SKM-1 treated with dmso at 0.1 percent for 144 hours (cell line): ENCODE results near the gene HGS.
A peak's percentile ranks its signal among the peaks of the same experiment; 100 is the strongest.

Source experiments
- DNase-seq: peaks from one replicate; lab custom pipeline; 2025; ENCODE audit not compliant: unreplicated experiment; lab: John Stamatoyannopoulos, UW

Gene HGS

GRCh38 chr17:81703747-81704654 is 20.2 kb downstream of the HGS start:
- no peak for DNase-seq

- no peak for DNase-seq
Measured at GRCh38 chr17:81705518-81706231, 21.9 kb downstream of the HGS start.

- DNase-seq = no peak
Measured at GRCh38 chr17:81706232-81706611, 22.4 kb downstream of the HGS start.

- no peak for DNase-seq
Measured at GRCh38 chr17:81706757-81707624, 23.2 kb downstream of the HGS start.

GRCh38 chr17:81707725-81708646 is 24.2 kb downstream of the HGS start:
- DNase-seq = no peak

- DNase-seq = no peak
Measured at GRCh38 chr17:81708739-81709185, 25.0 kb downstream of the HGS start.

GRCh38 chr17:81710514-81711308 is 26.9 kb downstream of the HGS start:
- DNase-seq = peak; percentile 86

GRCh38 chr17:81711814-81712467 is 28.1 kb downstream of the HGS start, which contains the start of gene SLC25A10:
SLC25A10 (plus strand) TSS chr17:81712284; CDS start chr17:81712427, 143 bp downstream.
- peak; percentile 76 for DNase-seq

- no peak for DNase-seq
Measured at GRCh38 chr17:81712468-81713003, 28.7 kb downstream of the HGS start.

- DNase-seq = no peak
Measured at GRCh38 chr17:81713004-81713555, 29.3 kb downstream of the HGS start.

GRCh38 chr17:81713556-81714411 is 30.0 kb downstream of the HGS start:
- DNase-seq = no peak

GRCh38 chr17:81714412-81715106 is 30.7 kb downstream of the HGS start:
- no peak for DNase-seq

- no peak for DNase-seq
Measured at GRCh38 chr17:81715107-81715871, 31.5 kb downstream of the HGS start.

GRCh38 chr17:81715872-81716673 is 32.3 kb downstream of the HGS start:
- no peak for DNase-seq

- no peak for DNase-seq
Measured at GRCh38 chr17:81716674-81716996, 32.8 kb downstream of the HGS start.
